HG03280 (cell line): ENCODE results near the gene RASGRF1.

ENCODE experiments used
- ATAC-seq: cut with Tn5 transposase; IDR thresholded peaks from one replicate; pipeline ENCODE4 v1.9.1; 2021; ENCODE audit warnings: mild to moderate bottlenecking, moderate library complexity; ENCODE audit not compliant: unreplicated experiment

The RASGRF1 gene

GRCh38 chr15:79071901-79072300, 18.7 kb downstream of the RASGRF1 start:
- ATAC-seq: no peak

- no peak for ATAC-seq
Observed at GRCh38 chr15:79068790-79069189, 21.8 kb downstream of the RASGRF1 start.

GRCh38 chr15:79067969-79068368, 22.6 kb downstream of the RASGRF1 start:
- ATAC-seq: no peak

- ATAC-seq: no peak
Observed at GRCh38 chr15:79067072-79067833, 23.3 kb downstream of the RASGRF1 start.

GRCh38 chr15:79066391-79067071, 24.0 kb downstream of the RASGRF1 start:
- ATAC-seq: no peak

- no peak for ATAC-seq
Observed at GRCh38 chr15:79065706-79066376, 24.7 kb downstream of the RASGRF1 start.

- no peak for ATAC-seq
Observed at GRCh38 chr15:79065361-79065705, 25.2 kb downstream of the RASGRF1 start.

- ATAC-seq: no peak
Observed at GRCh38 chr15:79064496-79064895, 26.1 kb downstream of the RASGRF1 start.

GRCh38 chr15:79060175-79060574, 30.4 kb downstream of the RASGRF1 start:
- no peak for ATAC-seq

- ATAC-seq: no peak
Observed at GRCh38 chr15:79059081-79059572, 31.5 kb downstream of the RASGRF1 start.

- no peak for ATAC-seq
Observed at GRCh38 chr15:79058260-79058850, 32.2 kb downstream of the RASGRF1 start.

GRCh38 chr15:79057050-79057449, 33.5 kb downstream of the RASGRF1 start:
- ATAC-seq: no peak

GRCh38 chr15:79054350-79054749, 36.2 kb downstream of the RASGRF1 start:
- no peak for ATAC-seq

- no peak for ATAC-seq
Observed at GRCh38 chr15:79053894-79054293, 36.7 kb downstream of the RASGRF1 start.

- no peak for ATAC-seq
Observed at GRCh38 chr15:79051941-79052731, 38.4 kb downstream of the RASGRF1 start.

GRCh38 chr15:79051029-79051428, 39.6 kb downstream of the RASGRF1 start:
- no peak for ATAC-seq

- no peak for ATAC-seq
Observed at GRCh38 chr15:79050341-79050740, 40.2 kb downstream of the RASGRF1 start.

GRCh38 chr15:79049416-79049815, 41.2 kb downstream of the RASGRF1 start:
- ATAC-seq: no peak

GRCh38 chr15:79047676-79048439, 42.7 kb downstream of the RASGRF1 start:
- ATAC-seq: no peak
